DMS79 (cell line): ENCODE measurements around the gene HEATR1.
"Not testable (repeated sequence)": the region's sequence is repeated elsewhere in the genome, so short reads cannot be mapped to it uniquely, and the experiment has no call there.

Experiments used
- DNase-seq: peaks from one replicate; lab custom pipeline; 2025; lab: John Stamatoyannopoulos, UW

The HEATR1 gene

DNA sequence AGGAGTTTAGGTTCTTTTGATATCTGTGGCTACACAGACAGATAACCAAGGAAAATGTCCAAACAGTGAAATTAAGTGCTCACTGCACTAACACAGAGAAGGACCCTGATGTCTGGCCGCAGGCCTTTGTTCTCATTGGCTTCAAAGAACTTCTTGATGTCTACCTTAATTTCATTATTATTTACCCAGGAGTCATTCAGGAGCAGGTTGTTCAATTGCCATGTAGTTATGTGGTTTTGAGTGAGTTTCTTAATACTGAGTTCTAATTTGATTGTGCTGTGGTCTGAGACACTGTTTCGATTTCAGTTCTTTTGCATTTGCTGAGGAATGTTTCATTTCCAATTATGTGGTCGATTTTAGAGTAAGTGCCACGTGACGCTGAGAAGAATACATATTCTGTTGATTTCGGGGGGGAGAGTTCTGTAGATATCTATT is 95.7 kb downstream of the HEATR1 start:
- DNase-seq, result no peak

DNA sequence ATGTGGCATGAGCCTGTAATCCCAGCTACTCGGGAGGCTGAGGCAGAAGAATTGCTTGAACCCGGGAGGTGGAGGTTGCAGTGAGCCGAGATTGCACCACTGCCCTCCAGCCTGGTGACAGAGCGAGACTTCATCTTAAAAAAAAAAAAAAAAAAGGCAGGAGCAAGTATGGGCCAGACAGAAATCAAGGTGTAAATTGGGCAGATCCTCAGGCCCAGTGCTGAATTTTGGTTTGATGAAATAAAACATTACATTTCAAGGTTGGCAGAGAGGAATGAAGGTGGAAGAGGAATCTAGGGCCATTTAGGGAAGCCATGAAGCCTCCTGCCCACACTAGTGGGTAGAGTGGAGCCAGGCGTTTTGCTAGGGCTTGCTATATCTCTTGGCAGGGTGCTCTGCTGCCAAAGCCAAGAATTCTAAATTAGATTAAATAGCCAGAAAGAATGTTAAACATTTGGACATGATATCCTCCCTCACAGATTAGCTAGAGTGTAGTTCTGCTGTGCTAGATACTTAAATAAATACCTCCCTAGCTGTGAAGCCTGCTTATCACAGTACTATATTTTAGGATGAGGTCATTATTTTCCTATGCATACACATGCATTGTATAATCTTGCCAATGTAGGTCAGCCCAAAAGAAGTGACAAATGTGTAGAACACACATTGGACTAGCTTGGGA is 97.2 kb downstream of the HEATR1 start:
- DNase-seq, result no peak

DNA sequence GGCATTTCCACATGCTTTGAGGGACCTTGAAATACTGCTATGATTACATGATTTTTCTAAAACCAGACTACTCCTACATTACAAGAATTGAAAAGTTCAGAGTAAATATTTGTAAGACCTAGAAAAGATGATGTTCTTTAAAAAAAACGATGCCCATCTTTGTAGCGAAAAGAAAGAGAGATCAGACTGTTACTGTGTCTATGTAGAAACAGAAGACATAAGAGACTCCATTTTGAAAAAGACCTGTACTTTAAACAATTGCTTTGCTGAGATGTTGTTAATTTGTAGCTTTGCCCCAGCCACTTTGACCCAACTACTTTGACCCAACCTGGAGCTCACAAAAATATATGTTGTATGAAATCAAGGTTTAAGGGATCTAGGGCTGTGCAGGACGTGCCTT is 100.0 kb downstream of the HEATR1 start:
- not testable (repeated sequence) for DNase-seq

DNA sequence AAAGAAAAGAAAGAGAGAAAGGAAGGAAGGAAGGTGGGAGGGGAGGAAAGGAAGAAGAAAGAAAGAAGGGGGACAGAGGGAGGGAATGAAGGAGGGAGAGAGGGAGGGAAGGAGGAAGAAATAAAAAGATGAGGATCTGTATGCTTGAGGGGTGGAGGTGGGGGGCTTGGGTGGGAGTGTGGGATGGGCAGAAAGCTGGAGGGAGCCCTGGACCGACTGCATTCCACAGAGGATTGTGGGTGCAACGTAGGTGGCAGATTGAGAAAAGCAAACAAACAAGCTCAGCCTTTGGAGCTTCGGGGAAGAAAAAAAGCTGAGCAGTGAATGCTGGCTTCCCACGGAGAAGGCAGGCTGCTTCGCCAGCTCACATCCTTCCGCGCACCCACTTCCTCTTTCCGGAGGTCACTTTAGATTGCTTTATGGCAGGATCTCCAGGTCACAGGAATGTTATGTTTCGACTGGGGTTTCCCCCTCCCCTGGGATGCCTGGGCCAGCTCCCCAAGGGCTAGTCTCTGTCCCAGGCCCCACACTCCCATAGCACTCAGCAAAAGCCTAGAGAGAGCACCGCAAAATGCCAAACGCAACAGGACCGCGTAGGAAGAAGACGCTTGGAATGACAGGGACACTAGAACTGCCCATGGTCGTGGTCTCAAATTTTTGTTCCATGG is 101.2 kb downstream of the HEATR1 start:
- DNase-seq, result no peak

DNA sequence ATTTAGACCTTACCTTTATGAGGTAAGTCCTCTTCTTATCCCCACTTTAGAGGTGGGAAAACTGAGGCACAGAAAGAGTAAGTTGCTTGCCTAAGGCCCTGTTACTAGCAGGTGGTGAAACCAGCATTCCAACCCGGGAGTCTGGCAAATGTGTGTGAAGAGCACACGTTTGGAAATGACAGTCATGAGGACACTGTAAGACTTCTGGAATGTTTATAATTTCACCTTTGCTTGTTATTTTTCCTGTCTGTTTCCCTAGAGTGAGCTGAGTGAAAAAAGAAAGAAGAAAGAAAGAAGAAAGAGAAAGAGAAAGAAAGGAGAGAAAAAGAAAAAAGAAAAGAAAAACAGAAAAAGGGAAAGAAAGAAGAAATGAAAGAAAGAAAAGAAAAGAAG is 101.7 kb downstream of the HEATR1 start:
- no peak for DNase-seq

- DNase-seq, result no peak
Observed at GRCh38 chr1:236501093-236501492, 103.2 kb downstream of the HEATR1 start.
